ENCODE results near the gene ANKFN1.

- TF ChIP-seq POLR2AphosphoS5 (IDR thresholded peaks at IDR 0.05) (no peak), CTCF (IDR thresholded peaks at IDR 0.05) (no peak)
Measured at GRCh38 chr17:56373981-56374833, 220.9 kb downstream of the ANKFN1 start.

Measured in breast epithelium (tissue), 3 donors.